ENCODE measurements around the gene CCDC152.

DNA sequence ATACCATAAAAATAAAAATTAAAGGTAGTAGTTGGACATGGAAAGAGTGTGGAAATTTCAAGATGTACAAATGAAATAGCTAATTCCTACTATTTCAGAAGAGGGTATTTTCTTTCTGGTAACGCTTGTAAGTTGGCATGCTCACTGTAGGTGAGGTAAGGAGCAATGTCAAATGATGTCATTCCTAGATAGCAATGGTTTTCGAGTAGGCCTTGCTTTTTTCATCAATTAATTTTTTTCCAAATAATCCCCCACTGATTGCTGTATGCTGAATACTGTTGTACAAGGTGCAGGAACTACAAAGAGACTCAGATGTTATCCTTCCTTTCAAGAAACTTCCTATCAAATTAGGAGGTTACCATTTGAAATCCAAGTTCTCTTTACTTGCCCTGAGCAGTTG, 56.0 kb downstream of the CCDC152 start:
- no peak for TF ChIP-seq POLR2A (IDR thresholded peaks at IDR 0.05)
- TF ChIP-seq, protein P1, sequence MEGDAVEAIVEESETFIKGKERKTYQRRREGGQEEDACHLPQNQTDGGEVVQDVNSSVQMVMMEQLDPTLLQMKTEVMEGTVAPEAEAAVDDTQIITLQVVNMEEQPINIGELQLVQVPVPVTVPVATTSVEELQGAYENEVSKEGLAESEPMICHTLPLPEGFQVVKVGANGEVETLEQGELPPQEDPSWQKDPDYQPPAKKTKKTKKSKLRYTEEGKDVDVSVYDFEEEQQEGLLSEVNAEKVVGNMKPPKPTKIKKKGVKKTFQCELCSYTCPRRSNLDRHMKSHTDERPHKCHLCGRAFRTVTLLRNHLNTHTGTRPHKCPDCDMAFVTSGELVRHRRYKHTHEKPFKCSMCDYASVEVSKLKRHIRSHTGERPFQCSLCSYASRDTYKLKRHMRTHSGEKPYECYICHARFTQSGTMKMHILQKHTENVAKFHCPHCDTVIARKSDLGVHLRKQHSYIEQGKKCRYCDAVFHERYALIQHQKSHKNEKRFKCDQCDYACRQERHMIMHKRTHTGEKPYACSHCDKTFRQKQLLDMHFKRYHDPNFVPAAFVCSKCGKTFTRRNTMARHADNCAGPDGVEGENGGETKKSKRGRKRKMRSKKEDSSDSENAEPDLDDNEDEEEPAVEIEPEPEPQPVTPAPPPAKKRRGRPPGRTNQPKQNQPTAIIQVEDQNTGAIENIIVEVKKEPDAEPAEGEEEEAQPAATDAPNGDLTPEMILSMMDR (IDR thresholded peaks at IDR 0.05): no peak
- no peak for TF ChIP-seq POLR2AphosphoS5 (IDR thresholded peaks at IDR 0.05)
